SK-N-DZ (cell line): ENCODE results near the gene PRPF39.
"Not testable (repeated sequence)": the region's sequence is repeated elsewhere in the genome, so short reads cannot be mapped to it uniquely, and the experiment has no call there.

Experiments
- DNase-seq: peaks from one replicate; pipeline ENCODE4 v3.0.0-alpha.2; 2015; ENCODE audit warnings: low spot score
- small RNA-seq, 2 experiments: library from RNA; depleted of rRNA; stranded (forward); fragments of <200 nt; gene quantifications; one replicate each; pipeline ENCODE3, GENCODE V24; 2014

PRPF39 gene

DNA sequence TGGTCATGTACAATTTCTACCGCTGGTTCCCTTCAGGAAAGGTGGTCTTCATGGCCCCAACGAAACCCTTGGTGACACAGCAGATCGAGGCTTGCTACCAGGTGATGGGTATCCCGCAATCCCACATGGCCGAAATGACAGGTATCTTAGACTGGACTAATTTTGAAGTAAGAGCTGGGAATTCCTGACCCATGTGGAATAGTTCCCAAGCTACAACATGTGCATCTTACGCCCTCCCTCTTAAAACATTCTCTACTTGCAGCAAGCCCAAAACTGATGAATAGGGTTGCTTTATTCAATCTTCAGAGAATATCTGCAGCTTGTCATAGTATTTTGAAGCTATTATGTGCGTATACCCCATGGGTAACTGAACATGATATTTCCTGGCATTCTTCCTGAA is 52.5 kb downstream of the PRPF39 start:
- no peak for DNase-seq

DNA sequence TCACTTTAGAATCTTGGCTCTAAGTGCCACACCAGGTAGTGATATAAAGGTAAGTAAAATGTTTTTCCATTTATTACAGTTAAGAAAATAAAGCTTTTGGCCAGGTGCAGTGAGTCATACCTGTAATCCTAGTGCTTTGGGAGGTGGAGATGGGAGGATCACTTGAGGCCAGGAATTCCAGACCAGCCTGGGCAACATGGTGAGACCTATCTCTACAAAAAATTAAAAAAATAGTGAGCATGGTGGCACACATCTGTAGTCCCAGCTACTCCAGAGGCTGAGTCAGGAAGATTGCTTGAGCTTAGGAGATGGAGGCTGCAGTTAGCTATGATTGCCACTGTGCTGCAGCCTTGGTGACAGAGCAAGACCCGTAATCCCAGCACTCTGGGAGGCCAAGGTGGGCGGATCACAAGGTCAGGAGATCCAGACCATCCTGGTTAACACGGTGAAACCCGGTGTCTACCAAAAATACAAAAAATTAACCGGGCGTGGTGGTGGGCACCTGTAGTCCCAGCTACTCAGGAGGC is 56.8 kb downstream of the PRPF39 start:
- no peak for DNase-seq

DNA sequence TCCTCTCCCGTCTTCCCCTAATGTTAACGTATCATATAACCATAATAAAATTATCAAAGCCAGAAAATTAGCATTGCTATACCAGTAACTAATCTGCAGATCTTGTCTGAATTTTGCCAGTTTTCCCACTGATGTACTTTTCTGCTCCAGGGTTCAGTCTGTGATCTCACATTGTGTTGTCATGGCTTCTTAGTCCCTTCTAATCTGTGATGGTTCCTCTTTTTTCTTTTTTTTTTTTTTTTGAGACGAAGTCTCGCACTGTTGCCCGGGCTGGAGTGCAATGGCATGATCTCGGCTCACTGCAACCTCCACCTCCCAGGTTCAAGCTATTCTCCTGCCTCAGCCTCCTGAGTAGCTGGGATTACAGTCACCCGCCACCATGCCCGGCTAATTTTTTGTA is 58.2 kb downstream of the PRPF39 start:
- DNase-seq: not testable (repeated sequence)

DNA sequence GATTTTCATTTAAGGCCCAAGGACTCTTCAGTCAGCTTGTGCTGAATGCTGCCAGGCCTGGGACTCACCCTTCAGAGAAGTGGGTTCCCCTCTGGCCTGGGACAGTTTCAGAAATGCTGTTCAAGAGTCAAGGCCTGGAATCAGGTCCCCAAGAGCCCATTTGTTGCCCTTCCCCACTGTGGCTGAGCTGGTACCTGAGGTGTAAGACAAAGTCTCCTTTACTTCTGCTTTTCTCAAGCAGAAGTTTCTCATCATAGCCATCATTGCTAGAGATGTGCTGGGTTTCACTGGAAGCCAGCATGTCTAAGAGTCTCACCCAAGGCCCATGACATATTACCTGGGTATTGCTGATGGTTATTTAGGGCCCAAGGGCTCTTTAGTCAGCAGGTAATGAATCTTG is 60.7 kb downstream of the PRPF39 start:
- no peak for DNase-seq

DNA sequence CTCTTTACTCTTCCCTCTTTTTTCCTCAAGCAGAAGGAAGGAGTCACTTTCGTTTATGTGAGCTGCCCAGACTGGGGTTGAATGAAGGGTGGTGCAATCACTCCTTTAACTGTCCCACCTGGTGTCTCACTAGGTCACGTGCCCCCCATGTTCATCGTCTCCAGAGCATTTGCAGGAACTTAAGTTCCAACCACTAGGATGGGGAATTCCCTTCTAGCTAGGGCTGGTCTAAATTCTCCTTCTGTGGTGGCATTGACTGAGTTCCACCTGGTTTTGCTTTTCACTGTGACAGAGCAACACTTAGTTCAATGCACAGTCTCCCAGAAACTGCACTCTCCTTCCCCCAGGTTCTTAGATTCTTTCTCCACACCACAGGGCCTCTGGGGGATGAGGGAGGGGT is 61.3 kb downstream of the PRPF39 start:
- DNase-seq: no peak

DNA sequence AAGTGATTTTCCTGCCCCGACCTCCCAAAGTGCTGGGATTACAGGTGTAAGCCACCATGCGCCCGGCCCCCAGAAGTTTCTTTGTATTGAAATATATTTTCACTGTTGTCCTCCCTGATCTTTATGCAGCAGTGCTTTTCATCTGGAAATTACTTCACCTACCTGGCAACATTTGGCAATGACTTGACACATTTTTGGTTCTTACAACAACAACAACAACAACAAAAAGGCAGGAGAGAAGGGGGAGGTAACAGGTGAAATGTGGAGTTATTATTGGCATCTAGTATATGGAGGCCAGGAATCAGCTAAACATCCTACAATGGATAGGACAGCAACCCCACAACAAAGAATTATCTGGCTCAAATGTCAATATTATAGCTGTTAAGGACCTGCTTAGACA is 65.7 kb downstream of the PRPF39 start:
- no peak for DNase-seq

DNA sequence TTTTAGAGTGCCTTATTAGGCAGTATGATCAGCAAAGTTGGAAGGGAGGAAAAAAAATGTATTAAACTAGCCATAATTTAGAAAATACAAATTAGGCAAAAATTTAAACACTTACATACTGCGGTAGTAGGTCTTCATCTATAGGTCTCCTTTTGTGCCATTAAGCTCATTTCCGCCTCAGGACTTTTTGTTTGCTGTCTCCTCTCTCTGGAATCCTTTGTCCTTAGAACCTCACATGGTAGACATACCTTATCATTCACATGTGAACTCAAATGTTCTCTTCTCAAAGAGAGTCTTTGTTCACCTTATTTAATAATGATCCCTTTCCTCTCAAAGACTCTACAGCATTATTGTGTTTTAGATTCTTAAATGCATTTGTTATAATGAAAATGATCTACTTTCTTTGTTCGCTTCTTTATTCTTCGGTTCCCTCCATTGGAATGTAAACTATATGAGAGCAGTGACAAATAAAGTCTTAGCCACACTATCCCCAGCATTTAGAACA is 66.5 kb downstream of the PRPF39 start:
- no peak for DNase-seq

DNA sequence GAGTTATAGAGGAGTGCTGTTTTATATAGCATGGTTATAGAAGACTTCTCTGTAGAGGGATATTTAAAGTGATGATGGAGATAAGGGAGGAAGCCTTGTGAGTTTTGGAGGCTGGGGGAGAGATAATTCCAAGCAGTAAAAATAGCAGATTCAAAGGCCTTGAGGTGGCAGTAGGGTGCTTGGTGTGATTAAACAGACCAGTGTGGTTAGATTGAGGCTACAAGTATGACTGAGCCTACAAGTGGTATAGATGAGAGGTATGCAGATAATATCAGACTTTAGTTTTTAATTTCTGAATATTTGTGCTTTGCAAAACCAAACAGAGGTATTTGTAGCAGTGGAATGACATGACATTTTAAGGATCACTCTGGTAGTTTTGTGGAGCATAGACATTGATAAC is 72.2 kb downstream of the PRPF39 start:
- no peak for DNase-seq

Small RNAs within 50 kb of the gene (small RNA-seq; reads per million reads assigned to genes)
- gene RF00151 (0 to 0.52 reads per million in 2 experiments), gene SNORD127 (89.6 to 2,783 reads per million in 2 experiments)
